Measurements from ENCODE around the gene MTUS2. TPM values are rescaled to one million over a fixed set of nuclear protein-coding genes. Genes with fewer than 3 reads are reported as not detected.

Gene MTUS2
- total RNA-seq, 6 donors from 2014 or later = 0.11 to 1.6 (median 0.20) TPM; not detected in 1

DNA sequence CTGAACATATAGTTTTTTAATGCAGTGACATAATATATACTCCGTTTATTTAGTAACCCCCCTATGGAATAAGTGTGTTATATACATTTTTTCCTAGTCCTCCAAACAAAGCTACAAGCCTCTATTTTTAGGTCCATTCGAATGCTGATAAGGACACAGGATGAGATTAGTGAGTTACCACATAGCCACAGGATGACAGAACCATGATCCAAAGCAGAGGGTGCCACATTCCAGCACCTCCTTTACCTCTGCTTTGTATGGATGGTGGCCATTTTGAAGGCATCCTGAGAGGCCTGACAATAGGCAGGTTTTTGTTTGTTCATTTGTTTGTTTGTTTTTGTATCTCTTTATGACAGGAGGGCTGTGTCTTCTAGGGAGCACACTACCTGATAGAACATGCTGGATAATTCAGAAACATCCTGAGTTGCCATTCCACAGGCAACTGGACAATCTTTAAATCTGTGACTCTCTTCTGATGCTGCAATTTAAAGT is 186.3 kb downstream of the MTUS2 start:
- Histone ChIP-seq H3K36me3 (no peaks in the 10 kb centered on the region), H3K27ac (no peak overlapping the region), H3K9me3 (no peaks in the 10 kb centered on the region), H3K27me3 (no peaks in the 10 kb centered on the region), H3K4me1 (no peaks in the 10 kb centered on the region), H3K4me3 (no peak overlapping the region)
- TF ChIP-seq POLR2AphosphoS5 (IDR thresholded peaks at IDR 0.05) (no peak), CTCF (IDR thresholded peaks at IDR 0.05) (no peak), EP300 (IDR thresholded peaks at IDR 0.05) (no peak), POLR2A (IDR thresholded peaks at IDR 0.05) (no peak)
- DNase-seq (no peak), ATAC-seq (ENCODE audit: low FRiP score in 2 of 2) (no peak)
- 41 to 50% methylated on average over 2 of the region's 2 CpGs for WGBS, 2 donors

GRCh38 chr13:29008296-29008695 is 188.2 kb downstream of the MTUS2 start:
- Histone ChIP-seq H3K4me1 (no peaks in the 10 kb centered on the region), H3K9me3 (no peaks in the 10 kb centered on the region), H3K27ac (no peak overlapping the region), H3K4me3 (no peak overlapping the region), H3K27me3 (no peaks in the 10 kb centered on the region), H3K36me3 (no peaks in the 10 kb centered on the region)
- no peak for TF ChIP-seq POLR2AphosphoS5 (IDR thresholded peaks at IDR 0.05)
- no peak for TF ChIP-seq EP300 (IDR thresholded peaks at IDR 0.05)
- TF ChIP-seq POLR2A (IDR thresholded peaks at IDR 0.05) = no peak
- no peak for TF ChIP-seq CTCF (IDR thresholded peaks at IDR 0.05)
- 85 to 86% methylated on average over 4 of the region's 4 CpGs for WGBS, 2 donors
- no peak for ATAC-seq (ENCODE audit: low FRiP score in 2 of 2)
- DNase-seq = no peak

DNA sequence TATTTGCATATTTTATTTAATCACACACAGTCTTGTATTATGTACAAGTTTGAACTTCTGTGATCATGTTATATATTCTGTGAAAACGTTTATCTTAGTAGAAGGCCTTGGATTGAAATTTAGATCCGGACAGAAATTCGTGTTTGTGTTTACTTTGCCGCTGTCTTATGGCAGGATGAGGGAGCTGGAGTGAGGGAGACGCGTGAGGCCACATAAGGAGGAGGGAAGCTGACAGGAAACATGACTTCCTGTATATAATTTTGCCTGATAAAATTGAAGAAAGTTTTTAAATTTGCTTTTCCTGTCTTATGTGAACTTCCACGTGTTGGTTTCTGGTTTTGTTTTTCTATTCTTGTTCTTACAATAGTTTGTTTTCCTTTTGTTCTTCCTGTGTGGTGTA is 200.2 kb downstream of the MTUS2 start:
- ATAC-seq (ENCODE audit: low FRiP score in 2 of 2) (no peak), DNase-seq (no peak)
- no peaks in the 10 kb centered on the region for H3K9me3 ChIP-seq
- TF ChIP-seq EP300 (IDR thresholded peaks at IDR 0.05) = no peak
- TF ChIP-seq POLR2A (IDR thresholded peaks at IDR 0.05) = no peak
- TF ChIP-seq POLR2AphosphoS5 (IDR thresholded peaks at IDR 0.05) = no peak
- no peak for TF ChIP-seq CTCF (IDR thresholded peaks at IDR 0.05)
- no peaks in the 10 kb centered on the region for H3K4me1 ChIP-seq
- no peaks in the 10 kb centered on the region for H3K27me3 ChIP-seq
- no peaks in the 10 kb centered on the region for H3K36me3 ChIP-seq
- WGBS, 2 donors = 28 to 32% methylated on average over 7 of the region's 7 CpGs
- no peak overlapping the region for H3K27ac ChIP-seq
- H3K4me3 ChIP-seq = no peak overlapping the region

- Histone ChIP-seq H3K4me1 (no peaks in the 10 kb centered on the region), H3K27me3 (no peaks in the 10 kb centered on the region), H3K4me3 (no peak overlapping the region), H3K36me3 (no peaks in the 10 kb centered on the region), H3K27ac (no peak overlapping the region), H3K9me3 (no peaks in the 10 kb centered on the region)
- DNase-seq (no peak), ATAC-seq (ENCODE audit: low FRiP score in 2 of 2) (no peak)
- TF ChIP-seq CTCF (IDR thresholded peaks at IDR 0.05) (no peak), EP300 (IDR thresholded peaks at IDR 0.05) (no peak), POLR2A (IDR thresholded peaks at IDR 0.05) (no peak)
- WGBS, 2 donors = 55 to 62% methylated on average over 2 of the region's 2 CpGs
Observed at GRCh38 chr13:29021311-29021710, 201.2 kb downstream of the MTUS2 start.

DNA sequence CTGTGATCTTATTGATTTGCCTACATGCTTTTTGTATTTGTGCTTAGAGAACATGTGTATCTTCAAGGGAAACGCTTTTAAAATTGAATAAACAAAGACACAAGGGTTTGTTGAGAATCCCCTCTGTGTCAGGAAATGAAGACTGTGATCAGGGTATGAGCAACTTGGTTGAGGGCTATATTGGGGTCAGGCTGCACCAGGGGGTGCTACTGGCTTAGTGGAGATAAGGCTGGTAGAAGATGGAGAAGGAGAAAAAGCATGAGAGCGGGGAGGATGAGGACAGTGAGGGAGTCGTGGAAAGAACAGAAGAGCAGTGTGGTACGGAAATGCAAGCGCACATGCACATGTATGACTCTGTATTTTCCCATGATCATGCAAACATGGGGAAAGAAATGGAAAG is 201.6 kb downstream of the MTUS2 start:
- H3K27ac ChIP-seq = no peak overlapping the region
- H3K4me1 ChIP-seq = no peaks in the 10 kb centered on the region
- ATAC-seq (ENCODE audit: low FRiP score in 2 of 2) (no peak), DNase-seq (no peak)
- 80 to 84% methylated on average over 5 of the region's 5 CpGs for WGBS, 2 donors
- no peaks in the 10 kb centered on the region for H3K27me3 ChIP-seq
- no peak overlapping the region for H3K4me3 ChIP-seq
- TF ChIP-seq POLR2AphosphoS5 (IDR thresholded peaks at IDR 0.05) (no peak), EP300 (IDR thresholded peaks at IDR 0.05) (no peak), CTCF (IDR thresholded peaks at IDR 0.05) (no peak), POLR2A (IDR thresholded peaks at IDR 0.05) (no peak)
- no peaks in the 10 kb centered on the region for H3K36me3 ChIP-seq
- H3K9me3 ChIP-seq = no peaks in the 10 kb centered on the region
